Esophagus squamous epithelium (tissue), 4 donors: Measurements from ENCODE around the gene SNX5.

Source experiments
- CTCF ChIP-seq, 6 experiments: fragments of 450-650 bp in 4 of 6; fragments of 200-600 bp in 2 of 6; sonication (generic) in 2 of 6; IDR thresholded peaks; one replicate each; pipeline ENCODE4 v1.5.1; 2016 to 2019; ENCODE audit warnings: antibody characterized with exemption in 6 of 6, mild to moderate bottlenecking in 4 of 6, moderate library complexity in 4 of 6
- POLR2A ChIP-seq, 4 donors: fragments of 450-650 bp; IDR thresholded peaks; one replicate each; pipeline ENCODE4 v1.6.1; 2017; ENCODE audit warnings: antibody characterized with exemption in 4 of 4, mild to moderate bottlenecking in 4 of 4, moderate library complexity in 3 of 4

DNA sequence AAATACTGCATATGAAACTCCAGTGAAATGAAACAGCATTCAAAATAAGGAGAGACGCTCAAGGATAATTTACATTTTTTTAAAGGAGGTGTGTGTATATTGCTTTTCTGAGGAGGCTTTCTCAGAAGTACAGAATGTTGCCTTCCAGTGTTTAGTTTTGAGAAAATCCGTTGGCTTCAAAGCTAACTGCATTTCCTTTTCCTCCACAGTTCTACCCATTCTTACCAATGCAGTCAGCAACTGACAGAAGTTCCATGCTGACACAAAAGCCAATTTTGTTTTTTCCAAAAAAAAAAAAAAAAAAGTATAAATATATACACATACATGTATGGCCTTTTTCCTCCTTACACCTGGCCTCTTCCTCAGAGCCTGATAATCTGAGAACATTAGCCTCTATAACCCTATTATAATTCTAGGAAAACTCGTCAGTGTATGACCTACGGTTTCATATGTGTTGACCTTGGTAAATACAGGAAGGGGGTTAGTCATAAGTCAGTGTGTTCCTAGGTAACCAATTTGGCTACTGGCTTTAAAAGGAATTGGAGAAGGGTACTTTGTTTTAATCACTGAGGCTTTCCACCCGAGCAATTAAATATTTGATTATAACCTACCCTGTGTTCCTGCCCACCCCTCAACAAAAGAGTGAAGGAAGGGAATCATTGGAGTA is 24.4 kb upstream of the SNX5 start:
- TF ChIP-seq CTCF (IDR thresholded peaks at IDR 0.05) (no peak), POLR2A (IDR thresholded peaks at IDR 0.05) (no peak)
